GM10847 (cell line): ENCODE results near the gene SLC38A7.

Source experiments
- POLR2A ChIP-seq: IDR thresholded peaks from 2 replicates; pipeline ENCODE4 v1.6.1; 2011; ENCODE audit not compliant: insufficient read length; ENCODE audit errors: extremely low read depth

Gene SLC38A7

GRCh38 chr16:58692450-58692849 is 7.9 kb upstream of the SLC38A7 start:
- TF ChIP-seq POLR2A, result no peak

- no peak for TF ChIP-seq POLR2A
These were observed 497 bp upstream of the SLC38A7 start for GRCh38 chr16:58685084-58685449.

- TF ChIP-seq POLR2A, result no peak
These were observed 593 bp downstream of the SLC38A7 start for GRCh38 chr16:58684001-58684353.

GRCh38 chr16:58679763-58680162 is 4.8 kb downstream of the SLC38A7 start:
- TF ChIP-seq POLR2A, result no peak

- no peak for TF ChIP-seq POLR2A
These were observed 5.9 kb downstream of the SLC38A7 start for GRCh38 chr16:58678716-58679115.

- no peak for TF ChIP-seq POLR2A
These were observed 6.3 kb downstream of the SLC38A7 start for GRCh38 chr16:58678269-58678668.

GRCh38 chr16:58670946-58671583 is 13.5 kb downstream of the SLC38A7 start:
- no peak for TF ChIP-seq POLR2A

GRCh38 chr16:58670177-58670576 is 14.4 kb downstream of the SLC38A7 start:
- no peak for TF ChIP-seq POLR2A

GRCh38 chr16:58665200-58665599 is 19.4 kb downstream of the SLC38A7 start:
- no peak for TF ChIP-seq POLR2A

- TF ChIP-seq POLR2A, result no peak
These were observed 23.3 kb downstream of the SLC38A7 start for GRCh38 chr16:58661199-58661830.

- no peak for TF ChIP-seq POLR2A
These were observed 25.8 kb downstream of the SLC38A7 start for GRCh38 chr16:58658796-58659211.

- TF ChIP-seq POLR2A, result no peak
These were observed 27.7 kb downstream of the SLC38A7 start for GRCh38 chr16:58656899-58657298.

- TF ChIP-seq POLR2A, result no peak
These were observed 29.4 kb downstream of the SLC38A7 start for GRCh38 chr16:58655215-58655596.

GRCh38 chr16:58654560-58655214 is 29.9 kb downstream of the SLC38A7 start:
- no peak for TF ChIP-seq POLR2A

- no peak for TF ChIP-seq POLR2A
These were observed 31.8 kb downstream of the SLC38A7 start for GRCh38 chr16:58652741-58653140.

- no peak for TF ChIP-seq POLR2A
These were observed 32.6 kb downstream of the SLC38A7 start for GRCh38 chr16:58651965-58652348.

- TF ChIP-seq POLR2A, result no peak
These were observed 34.9 kb downstream of the SLC38A7 start for GRCh38 chr16:58649707-58650106.

- TF ChIP-seq POLR2A, result no peak
These were observed 37.5 kb downstream of the SLC38A7 start for GRCh38 chr16:58647107-58647506.
